Activated CD4-positive, alpha-beta T cell treated with anti-CD3 and anti-CD28 coated beads, Interleukin-10, Interleukin-2, amounts not matched to agents 100 ng/mL and 50 ng/mL, durations not matched to agents 16 hours and 8 hours (primary cell): ENCODE measurements around the gene CRAT.
A peak's percentile ranks its signal among the peaks of the same experiment; 100 is the strongest.

Experiments used
- DNase-seq: peaks from one replicate; pipeline ENCODE4 v3.0.0-alpha.2; 2020

The CRAT gene

GRCh38 chr9:129108805-129109536, 1.6 kb downstream of the CRAT start:
- DNase-seq = no peak

- no peak for DNase-seq
Measured at GRCh38 chr9:129108083-129108804, 2.3 kb downstream of the CRAT start.

DNA sequence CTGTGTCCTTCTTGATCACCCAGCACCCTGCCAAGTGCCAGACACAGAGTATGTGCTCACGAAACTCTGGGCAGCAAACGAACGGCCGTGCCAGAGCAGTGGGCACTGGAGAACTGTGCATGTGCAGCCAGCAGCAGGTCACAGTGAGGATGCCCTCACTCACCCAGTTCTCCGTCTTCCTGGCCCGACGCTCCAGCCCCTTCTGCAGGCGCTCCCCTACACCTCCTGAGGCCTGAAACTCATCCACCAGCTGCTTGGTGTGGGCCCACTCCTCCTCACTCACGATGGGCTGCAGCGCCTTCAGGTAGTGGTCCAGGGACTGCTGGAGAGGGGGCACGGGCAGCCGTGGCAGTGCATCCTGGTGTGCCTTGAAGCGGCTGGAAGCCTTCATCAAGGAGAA, 2.9 kb downstream of the CRAT start:
- DNase-seq = no peak

GRCh38 chr9:129105857-129106694, 4.5 kb downstream of the CRAT start:
- no peak for DNase-seq

GRCh38 chr9:129104051-129104450, 6.5 kb downstream of the CRAT start:
- no peak for DNase-seq

GRCh38 chr9:129103595-129103965, 7.0 kb downstream of the CRAT start:
- DNase-seq = no peak

DNA sequence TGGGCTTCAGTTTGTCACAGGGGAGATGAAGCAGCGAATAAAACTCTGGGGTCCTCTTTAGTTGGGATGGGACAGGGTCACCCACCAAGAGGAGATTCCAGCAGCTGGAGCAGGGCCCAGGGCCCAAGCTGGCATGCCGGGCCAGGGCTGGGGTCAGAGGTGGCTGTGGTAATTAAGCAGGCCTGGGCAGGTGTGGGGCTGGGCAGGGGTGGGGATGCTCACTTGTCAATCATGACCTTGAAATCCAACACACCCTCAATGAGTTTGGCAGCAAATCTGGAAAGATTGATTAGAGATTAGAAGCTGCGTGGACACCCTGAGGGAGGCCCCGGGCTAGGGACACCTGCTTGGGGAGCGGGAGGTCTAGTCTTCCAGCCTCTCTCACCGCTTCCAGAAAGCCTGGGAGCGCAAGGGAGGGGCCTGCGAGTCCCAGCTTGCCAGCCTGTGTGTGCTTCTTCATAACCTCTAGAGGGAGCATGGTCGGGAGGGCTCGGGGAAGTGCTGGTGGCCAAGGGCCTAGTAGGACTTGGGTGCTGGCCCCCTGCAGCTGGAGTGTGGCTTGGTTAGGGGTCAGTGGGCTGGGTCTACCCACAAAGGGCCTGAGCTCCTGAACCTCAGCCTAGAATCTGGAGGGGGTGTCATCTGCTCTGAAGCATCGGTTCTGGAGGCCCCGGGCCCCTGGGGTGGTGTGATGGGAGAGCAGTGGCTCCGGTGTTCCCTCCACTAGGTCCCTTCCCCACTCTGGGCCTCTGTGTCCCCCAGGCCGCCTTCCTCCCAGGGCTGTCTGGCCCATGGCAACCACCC, 7.6 kb downstream of the CRAT start:
- DNase-seq = peak; percentile 32

GRCh38 chr9:129102095-129102525, 8.5 kb downstream of the CRAT start:
- no peak for DNase-seq

- DNase-seq = no peak
Measured at GRCh38 chr9:129101279-129101678, 9.3 kb downstream of the CRAT start.

DNA sequence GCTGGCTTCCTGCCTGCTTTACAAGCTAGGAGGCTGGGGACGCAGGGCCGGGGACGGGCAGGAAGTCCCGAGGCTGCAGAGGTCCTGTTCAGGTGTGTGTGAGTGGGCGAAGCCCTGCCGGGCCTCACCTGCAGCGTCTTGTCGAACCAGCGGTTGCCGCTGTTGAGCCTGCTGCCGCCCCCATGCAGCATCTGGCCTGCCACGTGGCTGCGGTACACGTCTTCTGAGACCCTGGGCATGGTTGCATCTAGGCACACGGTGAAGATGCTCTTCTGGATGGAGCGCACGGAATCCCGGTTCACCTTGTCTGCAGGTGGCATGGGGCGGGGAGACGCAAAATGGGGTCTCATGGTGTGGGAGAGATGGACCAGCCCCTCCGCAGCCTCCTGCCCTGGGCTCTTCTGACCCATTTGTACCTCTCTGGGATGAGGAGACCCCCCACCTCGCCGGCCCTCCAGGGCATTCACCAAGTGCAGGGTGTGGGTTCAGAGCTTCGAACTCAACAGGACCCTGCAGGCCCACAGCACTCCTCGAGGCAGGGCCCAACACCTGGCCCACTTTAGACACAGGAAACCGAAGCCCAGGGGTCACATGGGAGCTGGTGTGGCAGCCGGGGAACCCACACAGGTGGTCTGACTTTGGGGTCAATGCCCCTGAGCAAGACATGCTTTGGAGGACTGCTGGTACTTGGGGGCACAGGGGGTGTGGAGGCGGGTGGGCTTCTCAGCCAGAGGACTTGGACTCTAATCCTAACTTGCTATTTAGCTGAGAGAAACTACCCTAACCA, 10.0 kb downstream of the CRAT start:
- DNase-seq = no peak

GRCh38 chr9:129098328-129098727, 12.3 kb downstream of the CRAT start:
- DNase-seq = no peak

- no peak for DNase-seq
Measured at GRCh38 chr9:129097671-129098306, 12.8 kb downstream of the CRAT start.

GRCh38 chr9:129095908-129096307, 14.7 kb downstream of the CRAT start:
- no peak for DNase-seq

- DNase-seq = no peak
Measured at GRCh38 chr9:129095170-129095667, 15.4 kb downstream of the CRAT start.

DNA sequence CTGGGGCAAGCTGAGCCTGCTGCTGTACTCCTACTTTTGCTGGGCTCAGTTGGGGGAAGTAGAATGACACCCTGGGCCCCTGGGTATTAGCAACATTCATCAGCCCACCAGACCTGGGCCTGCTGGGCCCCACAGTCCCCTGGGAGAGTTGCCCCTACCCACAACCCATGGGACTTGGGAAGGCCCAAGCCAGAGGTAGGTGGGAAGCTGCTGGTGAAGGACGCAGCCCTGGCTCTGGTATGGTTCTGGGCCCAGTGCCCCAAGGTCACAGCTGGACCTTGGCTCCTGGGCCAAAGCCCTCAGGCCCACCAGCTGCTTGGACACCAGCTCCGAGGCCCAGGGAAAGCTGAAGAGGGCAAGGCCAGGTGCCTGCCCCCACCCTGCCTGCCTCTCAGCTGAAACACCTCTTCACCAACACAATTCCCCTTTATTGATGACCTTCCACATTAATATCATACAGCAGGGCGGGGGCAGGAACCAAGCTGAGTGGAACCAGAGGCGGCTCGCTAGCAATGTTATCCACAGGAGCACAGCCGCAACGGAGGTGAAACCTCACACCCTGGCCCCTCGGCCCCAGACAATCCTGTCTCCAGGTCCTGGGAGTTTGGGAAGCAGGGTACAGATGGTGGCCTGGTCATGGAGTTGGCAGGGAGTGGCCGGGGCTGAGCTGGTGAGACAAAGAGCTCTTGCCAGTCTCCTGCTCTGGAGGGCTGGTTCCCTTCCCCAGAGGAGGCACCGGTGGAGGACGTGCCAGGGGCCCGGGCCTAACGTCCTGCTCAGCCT, 16.0 kb downstream of the CRAT start:
- no peak for DNase-seq

DNA sequence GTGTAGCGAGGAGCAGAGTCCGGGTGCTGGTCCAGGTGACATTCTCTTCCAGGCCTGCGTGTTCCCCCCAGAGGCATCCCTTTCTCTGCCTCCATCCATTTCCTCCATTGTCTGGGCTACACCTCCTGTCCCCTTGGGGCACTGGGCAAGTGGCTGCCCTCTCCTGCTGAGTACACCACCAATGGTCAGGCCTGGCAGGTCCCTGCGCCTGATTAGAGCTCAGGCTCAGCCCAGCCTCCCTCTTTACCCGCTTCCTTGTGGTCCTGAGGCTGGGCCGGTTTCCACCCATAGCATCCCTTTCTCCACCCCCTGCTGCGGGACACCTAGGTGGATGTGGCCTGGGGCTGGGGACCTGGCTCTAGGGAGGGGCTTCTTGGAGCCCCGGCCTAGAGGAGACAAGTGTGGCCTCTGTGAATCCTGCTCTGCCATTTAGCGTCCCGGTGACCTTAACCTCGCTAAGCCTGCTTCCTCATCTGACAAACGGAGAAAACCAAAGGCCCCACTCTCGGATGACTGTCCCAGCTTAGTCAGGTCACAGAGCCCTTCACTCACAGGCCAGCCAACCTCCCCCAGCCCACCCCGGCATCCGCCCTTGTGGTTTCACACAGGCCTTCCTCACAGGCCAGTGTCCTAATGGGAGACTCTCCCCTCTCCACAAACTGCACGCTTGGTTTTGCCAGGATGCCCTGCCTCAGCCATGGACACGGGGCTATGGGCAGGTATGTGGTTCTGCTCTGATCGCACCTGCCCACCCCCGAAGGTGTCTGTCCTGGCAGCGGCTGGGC, 16.8 kb downstream of the CRAT start:
- DNase-seq = no peak

- no peak for DNase-seq
Measured at GRCh38 chr9:129089246-129089645, 21.3 kb downstream of the CRAT start.

- DNase-seq = no peak
Measured at GRCh38 chr9:129084087-129084486, 26.5 kb downstream of the CRAT start.

DNA sequence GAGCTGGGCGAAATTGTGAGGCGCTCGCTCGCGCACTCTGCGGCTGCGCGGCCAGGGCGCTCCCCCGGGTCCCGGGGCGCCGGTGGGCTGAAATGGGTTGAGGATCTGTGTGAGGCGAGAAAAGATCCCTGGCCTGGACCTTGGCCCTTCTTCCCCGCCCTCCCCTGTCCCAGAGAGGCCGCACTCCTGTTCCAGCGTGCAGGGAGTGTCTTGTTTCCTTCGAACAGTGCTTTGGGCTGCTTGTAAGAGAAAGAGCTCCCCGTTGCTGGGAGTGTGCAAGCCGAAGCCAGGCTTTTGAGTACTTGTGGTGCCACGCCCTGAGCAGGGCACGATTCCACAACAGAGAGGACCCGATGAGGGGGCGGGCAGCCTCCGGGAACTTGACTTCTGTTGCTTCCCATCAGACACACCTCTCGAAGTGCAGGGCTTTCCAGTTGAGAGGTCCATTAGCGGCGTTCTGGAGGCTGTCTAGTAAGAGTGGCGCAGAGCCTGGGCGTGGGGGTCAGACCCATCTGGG, 29.1 kb downstream of the CRAT start:
- DNase-seq = no peak
